SK-N-SH (cell line): ENCODE data around the gene TBC1D2. TPM values are rescaled to one million over a fixed set of nuclear protein-coding genes. Genes with fewer than 3 reads are reported as not detected.
A peak's percentile ranks its signal among the peaks of the same experiment; 100 is the strongest.
"Not testable (repeated sequence)": the region's sequence is repeated elsewhere in the genome, so short reads cannot be mapped to it uniquely, and the experiment has no call there.

ENCODE experiments used
- CTCF ChIA-PET: fragments of 300-600, 350-600 bp; formaldehyde crosslinking; extraction: SDS; loops from one replicate; lab custom pipeline; 2021; lab: Yijun Ruan, JAX
- POLR2A ChIA-PET: fragments of 350-600 bp; sonication (Branson Sonifier 250); formaldehyde crosslinking; extraction: SDS; loops from one replicate; lab custom pipeline; 2020; ENCODE audit warnings: antibody characterized with exemption, inconsistent platforms; lab: Yijun Ruan, JAX
- DNase-seq: peaks from one replicate; pipeline ENCODE4 v3.0.0; 2012
- H2AFZ ChIP-seq: fragments of 200-600 bp; sonication (generic); 2 replicates; pipeline ENCODE4 v1.8.1; 2016; ENCODE audit warnings: antibody characterized with exemption, mild to moderate bottlenecking, low read depth
- H3F3A ChIP-seq: fragments of 200-600 bp; sonication (generic); replicated peaks from 2 replicates; pipeline ENCODE3; 2016; ENCODE audit warnings: antibody characterized with exemption, mild to moderate bottlenecking; ENCODE audit not compliant: insufficient read depth
- H3K27ac ChIP-seq, 2 experiments: fragments of 200-500 bp in 1 of 2; fragments of 200-600 bp in 1 of 2; sonication (Bioruptor generic) in 1 of 2; sonication (generic), shearing (Covaris generic) in 1 of 2; 2 replicates each; pipeline versions ENCODE4 v1.5.1 to v1.6.1; 2014 to 2016; ENCODE audit warnings: low read depth in 2 of 2, inconsistent platforms in 1 of 2, low read length in 1 of 2, mild to moderate bottlenecking in 1 of 2, mixed read lengths in 1 of 2
- H3K27me3 ChIP-seq: fragments of 200-600 bp; sonication (generic), shearing (Covaris generic); 2 replicates; pipeline ENCODE4 v1.6.1; 2016; ENCODE audit warnings: mixed run types; ENCODE audit not compliant: insufficient read depth
- H3K36me3 ChIP-seq, 2 experiments: fragments of 200-500 bp in 1 of 2; fragments of 200-600 bp in 1 of 2; sonication (Bioruptor generic) in 1 of 2; sonication (generic) in 1 of 2; replicated peaks in 1 of 2; 2 replicates each; pipeline versions ENCODE3 to v1.5.1; 2014 to 2016; ENCODE audit warnings: low read length in 1 of 2, mild to moderate bottlenecking in 1 of 2; ENCODE audit not compliant: insufficient read depth in 2 of 2, control insufficient read depth in 1 of 2
- H3K4me1 ChIP-seq, 2 experiments: fragments of 200-500 bp in 1 of 2; fragments of 200-600 bp in 1 of 2; sonication (Bioruptor generic) in 1 of 2; sonication (generic), shearing (Covaris generic) in 1 of 2; 2 replicates each; pipeline versions ENCODE4 v1.5.1 to v1.6.1; 2014 to 2016; ENCODE audit warnings: low read depth in 1 of 2, low read length in 1 of 2, mixed run types in 1 of 2; ENCODE audit not compliant: insufficient read depth in 2 of 2, control insufficient read depth in 1 of 2
- H3K4me2 ChIP-seq: fragments of 200-600 bp; sonication (generic), shearing (Covaris generic); 2 replicates; pipeline ENCODE4 v1.6.1; 2017; ENCODE audit warnings: mixed run types
- H3K4me3 ChIP-seq, 2 experiments: fragments of 200-500 bp in 1 of 2; fragments of 200-600 bp in 1 of 2; sonication (Bioruptor generic) in 1 of 2; sonication (generic), shearing (Covaris generic) in 1 of 2; 2 replicates each; pipeline versions ENCODE4 v1.5.1 to v1.8.1; 2014 to 2016; ENCODE audit warnings: low read depth in 2 of 2, inconsistent platforms in 1 of 2, low read length in 1 of 2, mild to moderate bottlenecking in 1 of 2, mixed read lengths in 1 of 2, moderate library complexity in 1 of 2
- H3K79me2 ChIP-seq: fragments of 200-600 bp; sonication (generic); 2 replicates; pipeline ENCODE4 v1.8.1; 2017; ENCODE audit warnings: mild to moderate bottlenecking; ENCODE audit not compliant: insufficient read depth
- H3K9ac ChIP-seq: fragments of 200-600 bp; sonication (generic); 2 replicates; pipeline ENCODE4 v1.6.1; 2017; ENCODE audit warnings: mixed run types
- H3K9me2 ChIP-seq: fragments of 200-600 bp; sonication (generic); 2 replicates; pipeline ENCODE4 v1.6.1; 2017; ENCODE audit warnings: mixed run types
- H3K9me3 ChIP-seq: fragments of 200-600 bp; sonication (generic); 2 replicates; pipeline ENCODE4 v1.6.1; 2017; ENCODE audit warnings: mixed run types, mild to moderate bottlenecking, moderate library complexity
- H4K20me1 ChIP-seq: fragments of 200-600 bp; sonication (generic); 2 replicates; pipeline ENCODE4 v1.6.1; 2017; ENCODE audit warnings: mild to moderate bottlenecking, mixed run types; ENCODE audit not compliant: insufficient read depth
- CHD2 ChIP-seq: fragments of 150-350 bp; IDR thresholded peaks from 2 replicates; pipeline ENCODE4 v1.6.1; 2018; ENCODE audit warnings: low read length; ENCODE audit not compliant: partially characterized antibody
- ELF1 ChIP-seq: IDR thresholded peaks from 2 replicates; pipeline ENCODE4 v1.4.0; 2012
- EP300 ChIP-seq, 2 experiments: IDR thresholded peaks; 2 replicates each; pipeline versions ENCODE4 v1.4.0 to v1.6.1; 2012; ENCODE audit warnings: borderline replicate concordance in 1 of 2, low read depth in 1 of 2, low read length in 1 of 2
- EZH2phosphoT487 ChIP-seq: fragments of 200-600 bp; sonication (generic); IDR thresholded peaks from 2 replicates; pipeline ENCODE4 v1.6.1; 2017; ENCODE audit warnings: low read depth, mixed run types, mild to moderate bottlenecking, antibody characterized with exemption, moderate library complexity, borderline replicate concordance
- FOXJ3 ChIP-seq: sonication (generic); formaldehyde crosslinking; IDR thresholded peaks from 2 replicates; pipeline ENCODE4 v1.5.1; 2020; ENCODE audit warnings: mild to moderate bottlenecking, missing genetic modification reagents
- FOXM1 ChIP-seq: IDR thresholded peaks from 2 replicates; pipeline ENCODE4 v1.4.0; 2012; ENCODE audit warnings: low read depth, mild to moderate bottlenecking
- NRF1 ChIP-seq: IDR thresholded peaks from 2 replicates; pipeline ENCODE4 v1.6.1; 2012; ENCODE audit warnings: low read depth, mild to moderate bottlenecking, low read length
- TEAD4 ChIP-seq: IDR thresholded peaks from 2 replicates; pipeline ENCODE4 v1.4.0; 2012; ENCODE audit warnings: mild to moderate bottlenecking, borderline replicate concordance; ENCODE audit not compliant: insufficient read depth
- USF1 ChIP-seq: IDR thresholded peaks from 2 replicates; pipeline ENCODE4 v1.4.0; 2012; ENCODE audit warnings: low read depth, borderline replicate concordance
- YY1 ChIP-seq: IDR thresholded peaks from 2 replicates; pipeline ENCODE4 v1.4.0; 2012; ENCODE audit warnings: low read depth, mild to moderate bottlenecking
- WGBS: methylation state at CpG from one replicate; pipeline ENCODE4 v1.1.6; 2017; ENCODE audit warnings: low lambda C conversion rate; 5-methylcytosine and 5-hydroxymethylcytosine counted together
- polyA plus RNA-seq, 3 experiments: library from polyadenylated mRNA; depleted of rRNA; stranded (reverse); fragments of >200 nt; gene quantifications; 2 replicates each; pipeline ENCODE4 v1.2.3, GENCODE V29; 2012
- TF ChIP-seq, protein P1 (sequence below): IDR thresholded peaks from 2 replicates; pipeline ENCODE4 v1.4.0; 2012; ENCODE audit warnings: low read depth
- TF ChIP-seq, protein P2 (sequence below): IDR thresholded peaks from 2 replicates; pipeline ENCODE4 v1.6.1; 2012; ENCODE audit warnings: mild to moderate bottlenecking, low read depth, low read length, moderate library complexity

Gene TBC1D2
- polyA plus RNA-seq, 1 of the 3 experiments (the other 2 are of a cell fraction), result 5.6 TPM

DNA sequence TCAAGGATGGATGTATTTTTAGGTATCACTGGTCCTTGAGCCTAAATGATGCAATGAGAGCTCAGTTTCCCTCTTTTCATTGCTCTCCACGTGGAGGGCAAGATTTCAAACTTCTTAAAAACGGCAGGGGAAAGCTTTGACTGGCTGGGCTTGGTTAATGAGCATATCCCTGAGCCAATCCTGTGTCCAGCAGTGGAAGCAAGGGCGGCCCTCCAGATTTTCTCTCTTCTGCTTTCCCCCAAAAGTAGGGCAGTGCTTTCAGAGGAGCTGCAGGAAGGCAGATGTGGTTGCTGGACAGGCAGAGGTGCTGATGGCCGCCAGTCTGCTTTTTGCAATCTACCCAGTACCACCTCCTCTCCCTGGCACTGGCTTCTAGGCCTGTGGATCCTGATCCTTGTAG is 30.0 kb upstream of the TBC1D2 start:
- no peak overlapping the region for H2AFZ ChIP-seq
- no peak overlapping the region for H3K4me2 ChIP-seq
- peaks cover 0 to 14% of the 10 kb centered on the region in 2 experiments; a peak in 2 of 4 replicates for H3K4me1 ChIP-seq
- TF ChIP-seq YY1 (no peak), EZH2phosphoT487 (no peak), USF1 (no peak), CHD2 (no peak), TEAD4 (no peak), FOXJ3 (CRISPR knock-in tag) (no peak), FOXM1 (no peak), EP300 (IDR thresholded peaks at IDR 0.05; ENCODE audit: borderline replicate concordance in 1 of 2, low read depth in 1 of 2, low read length in 1 of 2) (no peak), NRF1 (no peak)
- TF ChIP-seq, protein P1, sequence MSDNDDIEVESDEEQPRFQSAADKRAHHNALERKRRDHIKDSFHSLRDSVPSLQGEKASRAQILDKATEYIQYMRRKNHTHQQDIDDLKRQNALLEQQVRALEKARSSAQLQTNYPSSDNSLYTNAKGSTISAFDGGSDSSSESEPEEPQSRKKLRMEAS, result no peak
- no peak overlapping the region for H3K27ac ChIP-seq
- no peaks in the 10 kb centered on the region for H3K9me3 ChIP-seq
- no peak for DNase-seq
- no peak overlapping the region for H3K4me3 ChIP-seq
- no peaks in the 10 kb centered on the region for H3K79me2 ChIP-seq
- no peak overlapping the region for H3K9ac ChIP-seq
- H3F3A ChIP-seq, result no peaks in the 10 kb centered on the region
- no peaks in the 10 kb centered on the region for H4K20me1 ChIP-seq
- WGBS, result 28% methylated on average over 4 of the region's 4 CpGs
- no peaks in the 10 kb centered on the region for H3K36me3 ChIP-seq
- H3K9me2 ChIP-seq, result no peaks in the 10 kb centered on the region
- peaks cover 8% of the 10 kb centered on the region; the same call in 1 of the 2 replicates for H3K27me3 ChIP-seq
- CTCF ChIA-PET, result interaction anchor here (1.1 to 3.1 kb wide), 3 partner anchors 16 to 30 kb away, joined by 3 to 13 read pairs (median 3); no protein-coding TSS in a partner anchor
- POLR2A ChIA-PET, result no interaction called here

GRCh38 chr9:98284754-98285153 is 29.3 kb upstream of the TBC1D2 start:
- no peak for TF ChIP-seq ELF1
- TF ChIP-seq, protein P2, sequence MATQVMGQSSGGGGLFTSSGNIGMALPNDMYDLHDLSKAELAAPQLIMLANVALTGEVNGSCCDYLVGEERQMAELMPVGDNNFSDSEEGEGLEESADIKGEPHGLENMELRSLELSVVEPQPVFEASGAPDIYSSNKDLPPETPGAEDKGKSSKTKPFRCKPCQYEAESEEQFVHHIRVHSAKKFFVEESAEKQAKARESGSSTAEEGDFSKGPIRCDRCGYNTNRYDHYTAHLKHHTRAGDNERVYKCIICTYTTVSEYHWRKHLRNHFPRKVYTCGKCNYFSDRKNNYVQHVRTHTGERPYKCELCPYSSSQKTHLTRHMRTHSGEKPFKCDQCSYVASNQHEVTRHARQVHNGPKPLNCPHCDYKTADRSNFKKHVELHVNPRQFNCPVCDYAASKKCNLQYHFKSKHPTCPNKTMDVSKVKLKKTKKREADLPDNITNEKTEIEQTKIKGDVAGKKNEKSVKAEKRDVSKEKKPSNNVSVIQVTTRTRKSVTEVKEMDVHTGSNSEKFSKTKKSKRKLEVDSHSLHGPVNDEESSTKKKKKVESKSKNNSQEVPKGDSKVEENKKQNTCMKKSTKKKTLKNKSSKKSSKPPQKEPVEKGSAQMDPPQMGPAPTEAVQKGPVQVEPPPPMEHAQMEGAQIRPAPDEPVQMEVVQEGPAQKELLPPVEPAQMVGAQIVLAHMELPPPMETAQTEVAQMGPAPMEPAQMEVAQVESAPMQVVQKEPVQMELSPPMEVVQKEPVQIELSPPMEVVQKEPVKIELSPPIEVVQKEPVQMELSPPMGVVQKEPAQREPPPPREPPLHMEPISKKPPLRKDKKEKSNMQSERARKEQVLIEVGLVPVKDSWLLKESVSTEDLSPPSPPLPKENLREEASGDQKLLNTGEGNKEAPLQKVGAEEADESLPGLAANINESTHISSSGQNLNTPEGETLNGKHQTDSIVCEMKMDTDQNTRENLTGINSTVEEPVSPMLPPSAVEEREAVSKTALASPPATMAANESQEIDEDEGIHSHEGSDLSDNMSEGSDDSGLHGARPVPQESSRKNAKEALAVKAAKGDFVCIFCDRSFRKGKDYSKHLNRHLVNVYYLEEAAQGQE, result peak; percentile 69; the same call in 1 of the 2 replicates
- TF ChIP-seq, all 33 proteins: peak for 1
- Histone ChIP-seq H3K27me3 (peaks cover 15% of the 10 kb centered on the region; the same call in 1 of the 2 replicates), H3K9me3 (no peaks in the 10 kb centered on the region), H3F3A (no peaks in the 10 kb centered on the region), H2AFZ (no peak overlapping the region), H3K27ac (no peak overlapping the region), H3K36me3 (no peaks in the 10 kb centered on the region), H3K79me2 (no peaks in the 10 kb centered on the region), H4K20me1 (no peaks in the 10 kb centered on the region), H3K9ac (no peak overlapping the region), H3K4me1 (peaks cover 0 to 18% of the 10 kb centered on the region in 2 experiments; a peak in 2 of 4 replicates), H3K4me2 (no peak overlapping the region), H3K4me3 (no peak overlapping the region), H3K9me2 (no peaks in the 10 kb centered on the region)
- WGBS, result 17% methylated on average over 1 of the region's 3 CpGs
- ChIA-PET POLR2A (interaction anchor here (0.5 kb wide), 1 partner anchor 28 kb away, joined by 10 read pairs; no protein-coding TSS in a partner anchor), CTCF (interaction anchor here (1.7 to 3.1 kb wide), 2 partner anchors 31 to 361 kb away, joined by 4 to 13 read pairs; no protein-coding TSS in a partner anchor)
- no peak for DNase-seq

DNA sequence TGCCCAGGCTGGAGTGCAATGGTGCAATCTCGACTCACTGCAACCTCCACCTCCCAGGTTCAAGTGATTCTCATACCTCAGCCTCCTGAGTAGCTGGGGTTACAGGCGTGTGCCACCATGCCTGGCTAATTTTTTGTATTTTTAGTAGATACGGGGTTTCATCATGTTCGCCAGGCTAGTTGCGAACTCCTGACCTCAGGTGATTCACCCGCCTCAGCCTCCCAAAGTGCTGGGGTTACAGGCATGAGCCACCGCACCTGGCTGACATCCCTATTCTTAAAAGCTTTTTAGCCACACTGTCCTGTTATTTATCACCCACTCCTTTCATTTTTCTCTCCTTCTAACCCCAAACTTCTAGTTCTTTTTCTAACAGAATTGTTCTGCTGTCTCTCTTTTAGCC is 27.7 kb upstream of the TBC1D2 start:
- Histone ChIP-seq H3K27me3 (peaks cover 30% of the 10 kb centered on the region; the same call in 1 of the 2 replicates), H3K4me1 (peaks cover 0 to 17% of the 10 kb centered on the region in 2 experiments; a peak in 2 of 4 replicates)
- H2AFZ ChIP-seq, H3K4me2 ChIP-seq, H3F3A ChIP-seq, H3K4me3 ChIP-seq, DNase-seq, H4K20me1 ChIP-seq, H3K27ac ChIP-seq, H3K36me3 ChIP-seq, H3K9me3 ChIP-seq, H3K79me2 ChIP-seq, POLR2A ChIA-PET, H3K9me2 ChIP-seq, H3K9ac ChIP-seq: not testable (repeated sequence)
- WGBS, result 66% methylated on average over 7 of the region's 7 CpGs
- CTCF ChIA-PET, result interaction anchor here (1.7 to 3.1 kb wide), 3 partner anchors 19 to 359 kb away, joined by 4 to 13 read pairs (median 5); no protein-coding TSS in a partner anchor
